GM12892 (cell line): Measurements from ENCODE around the gene COX6B2.

Experiments
- POLR2A ChIP-seq: IDR thresholded peaks from 2 replicates; pipeline ENCODE4 v1.6.1; 2011; ENCODE audit warnings: low read depth, low read length, control low read depth
- POLR2AphosphoS5 ChIP-seq: IDR thresholded peaks from 2 replicates; pipeline ENCODE4 v1.6.1; 2011; ENCODE audit warnings: low read depth, low read length, control low read depth
- TAF1 ChIP-seq: IDR thresholded peaks from 2 replicates; pipeline ENCODE4 v1.6.1; 2011; ENCODE audit warnings: low read depth, mild to moderate bottlenecking, control low read depth, low read length, borderline replicate concordance

DNA sequence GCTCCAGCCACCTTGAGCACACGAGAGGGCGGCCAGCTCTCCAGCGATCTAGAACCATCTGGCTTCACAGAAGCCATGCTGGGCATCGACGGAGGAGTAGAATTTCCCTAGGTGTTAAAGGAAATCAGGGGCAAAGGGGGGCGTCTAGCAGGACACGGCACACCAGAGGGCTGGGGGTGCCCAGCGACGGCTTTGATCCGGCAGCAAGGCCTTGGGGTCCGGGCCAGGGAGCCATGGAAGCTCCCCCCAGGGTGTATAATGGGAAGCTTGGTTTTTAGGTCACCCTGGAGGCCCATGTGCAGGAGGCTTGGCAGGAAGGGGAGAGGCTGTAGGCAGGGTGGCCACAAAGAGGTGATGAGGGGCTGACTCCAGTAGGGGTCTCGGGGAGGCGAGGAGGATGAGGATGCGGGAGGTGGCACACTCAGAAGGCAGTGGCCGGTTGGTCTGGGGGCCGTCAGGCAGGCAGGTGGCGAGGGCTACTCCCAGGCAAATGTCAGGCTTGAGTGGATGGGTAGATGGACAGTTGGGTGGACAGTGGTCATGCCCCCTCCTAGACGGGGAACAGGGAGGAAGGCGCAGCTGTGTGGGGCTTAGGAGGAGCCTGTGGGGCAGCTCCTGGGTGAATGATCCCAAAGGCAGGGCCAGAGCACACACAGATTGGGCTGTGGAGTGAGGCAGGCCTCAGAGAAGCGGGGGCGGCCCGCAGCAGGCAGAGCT, 9.3 kb downstream of the COX6B2 start:
- no peak for TF ChIP-seq POLR2A
- no peak for TF ChIP-seq POLR2AphosphoS5
- TF ChIP-seq TAF1, result no peak
